Spleen (tissue), 7 donors: ENCODE data around the gene DUSP16.

Source experiments
- CTCF ChIP-seq, 11 experiments: fragments of 200-600 bp in 7 of 11; fragments of 450-650 bp in 4 of 11; sonication (generic) in 4 of 11; IDR thresholded peaks in 8 of 11; conservative IDR thresholded peaks in 3 of 11; 1 replicate in 7 of 11; 2 replicates in 4 of 11; pipeline versions ENCODE4 v1.4.0 to v1.8.0; 2016 to 2021; ENCODE audit warnings: antibody characterized with exemption in 11 of 11, inconsistent platforms in 4 of 11, mild to moderate bottlenecking in 1 of 11
- POLR2A ChIP-seq, 3 donors: fragments of 450-650 bp; IDR thresholded peaks; one replicate each; pipeline ENCODE4 v1.5.1; 2017; ENCODE audit warnings: antibody characterized with exemption in 3 of 3, mild to moderate bottlenecking in 1 of 3
- POLR2AphosphoS5 ChIP-seq, 3 donors: sonication (generic); formaldehyde crosslinking; IDR thresholded peaks; one replicate each; pipeline ENCODE4 v1.5.1; 2017; ENCODE audit warnings: antibody characterized with exemption in 3 of 3
- donor health status: DM: no; HTN: no; CAD: no; lungs with moderate emphysema.
- donor health status: DM: no; HTN: no; CAD: no.
- donor health status: DM: no; HTN: no; CAD: no.

DNA sequence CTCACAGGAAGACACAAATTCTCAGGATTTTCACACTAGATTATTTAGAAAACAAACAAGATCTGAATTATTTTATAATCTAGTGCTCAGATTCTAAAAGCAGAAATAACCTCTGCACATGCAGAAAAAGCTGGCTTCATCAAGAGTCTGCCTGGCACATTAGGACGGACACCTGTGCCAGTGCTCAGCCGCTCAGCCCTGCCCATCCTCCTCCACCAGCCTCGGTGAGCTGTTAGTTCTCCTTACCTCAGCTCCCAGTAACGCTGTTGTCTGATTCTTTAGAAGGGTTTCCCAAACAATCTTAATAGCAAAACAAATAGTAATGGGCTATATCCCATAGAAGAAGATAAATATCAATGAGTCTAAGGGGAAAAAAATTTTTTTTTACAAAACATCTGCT, 27.7 kb downstream of the DUSP16 start:
- TF ChIP-seq CTCF (IDR thresholded peaks at IDR 0.05 in 8 of 11, conservative IDR thresholded peaks at IDR 0.05 in 3 of 11) (no peak), POLR2A (IDR thresholded peaks at IDR 0.05) (no peak), POLR2AphosphoS5 (IDR thresholded peaks at IDR 0.05) (no peak)
